Brain microvascular endothelial cell (primary cell): ENCODE results near the gene NAPSA.
A peak's percentile ranks its signal among the peaks of the same experiment; 100 is the strongest.

Experiments
- DNase-seq: peaks from one replicate; pipeline ENCODE4 v3.0.0-alpha.2; 2020
- H3K27ac ChIP-seq: fragments of 250-450 bp; sonication (Bioruptor Pico); 2 replicates; pipeline ENCODE4 v1.5.1; 2020; ENCODE audit warnings: mild to moderate bottlenecking, moderate library complexity
- H3K27me3 ChIP-seq: fragments of 250-450 bp; sonication (Bioruptor Pico); replicated peaks from 2 replicates; pipeline ENCODE4 v1.5.1; 2020; ENCODE audit warnings: mild to moderate bottlenecking
- H3K36me3 ChIP-seq: fragments of 250-450 bp; sonication (Bioruptor Pico); replicated peaks from 2 replicates; pipeline ENCODE4 v1.5.1; 2020; ENCODE audit warnings: mild to moderate bottlenecking
- H3K4me3 ChIP-seq: 2 replicates; pipeline ENCODE4 v1.5.1; 2011; ENCODE audit warnings: low read depth, mild to moderate bottlenecking, control low read depth, low read length, moderate library complexity
- in situ Hi-C: cut with HindIII; loops from 2 replicates; pipeline ENCODE4 v1.10.0; 2017; ENCODE audit warnings: low sequenced_read_pairs, low pct_ligation_motif_present
- TF ChIP-seq, protein P1 (sequence below): IDR thresholded peaks from 2 replicates; pipeline ENCODE4 v1.5.1; 2011; ENCODE audit warnings: low read depth, mild to moderate bottlenecking, moderate library complexity, low read length, control low read depth, inconsistent platforms; ENCODE audit errors: missing control alignments

NAPSA gene

DNA sequence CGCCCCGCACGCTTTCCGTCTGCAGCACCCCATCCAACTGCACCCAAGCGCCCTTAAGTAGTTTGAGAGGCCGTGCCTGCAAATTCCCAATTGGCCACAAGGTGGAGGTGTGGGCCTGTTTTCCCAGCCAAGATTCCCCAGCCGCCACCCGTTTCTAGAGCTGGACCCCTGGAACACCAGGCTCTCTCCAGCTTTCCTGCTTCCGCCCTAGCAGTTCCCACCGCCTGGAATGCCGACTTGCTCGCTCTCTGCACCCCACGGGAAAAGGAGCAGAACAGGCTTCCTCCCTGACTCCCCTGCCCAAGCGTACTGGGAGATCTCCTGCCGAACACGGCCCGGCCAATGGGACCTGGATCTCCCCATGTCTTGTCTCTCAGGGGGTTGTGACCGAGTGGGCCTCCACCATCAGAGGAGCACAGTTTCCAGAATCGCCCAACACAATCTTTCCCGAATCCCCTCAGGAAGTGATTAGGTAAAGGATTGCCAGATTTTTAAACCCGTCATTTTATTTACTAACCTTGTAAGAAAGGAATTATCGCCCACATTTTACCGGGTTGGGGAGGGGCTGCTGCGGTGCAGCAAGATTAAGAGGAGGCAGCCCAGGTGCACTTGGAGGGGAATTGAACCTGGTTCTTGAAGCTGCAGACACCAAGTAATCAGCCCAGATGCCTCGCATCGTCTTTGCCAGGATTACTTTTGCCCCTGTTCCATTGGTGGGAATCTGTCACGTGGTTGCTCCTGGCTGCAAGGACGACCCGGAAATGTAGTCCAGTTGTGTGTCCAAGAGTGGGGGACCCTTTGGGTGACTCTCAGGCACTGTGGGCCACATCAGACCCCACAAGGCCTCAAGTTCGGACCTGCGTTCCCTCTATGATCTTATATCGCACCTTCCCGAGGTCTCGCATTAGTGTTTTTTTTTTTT, 3.5 kb upstream of the NAPSA start:
- Histone ChIP-seq H3K36me3 (no peaks in the 10 kb centered on the region), H3K27ac (peak overlapping the region; percentile 22), H3K4me3 (peak overlapping the region; percentile 75), H3K27me3 (no peaks in the 10 kb centered on the region)
- TF ChIP-seq, protein P1, sequence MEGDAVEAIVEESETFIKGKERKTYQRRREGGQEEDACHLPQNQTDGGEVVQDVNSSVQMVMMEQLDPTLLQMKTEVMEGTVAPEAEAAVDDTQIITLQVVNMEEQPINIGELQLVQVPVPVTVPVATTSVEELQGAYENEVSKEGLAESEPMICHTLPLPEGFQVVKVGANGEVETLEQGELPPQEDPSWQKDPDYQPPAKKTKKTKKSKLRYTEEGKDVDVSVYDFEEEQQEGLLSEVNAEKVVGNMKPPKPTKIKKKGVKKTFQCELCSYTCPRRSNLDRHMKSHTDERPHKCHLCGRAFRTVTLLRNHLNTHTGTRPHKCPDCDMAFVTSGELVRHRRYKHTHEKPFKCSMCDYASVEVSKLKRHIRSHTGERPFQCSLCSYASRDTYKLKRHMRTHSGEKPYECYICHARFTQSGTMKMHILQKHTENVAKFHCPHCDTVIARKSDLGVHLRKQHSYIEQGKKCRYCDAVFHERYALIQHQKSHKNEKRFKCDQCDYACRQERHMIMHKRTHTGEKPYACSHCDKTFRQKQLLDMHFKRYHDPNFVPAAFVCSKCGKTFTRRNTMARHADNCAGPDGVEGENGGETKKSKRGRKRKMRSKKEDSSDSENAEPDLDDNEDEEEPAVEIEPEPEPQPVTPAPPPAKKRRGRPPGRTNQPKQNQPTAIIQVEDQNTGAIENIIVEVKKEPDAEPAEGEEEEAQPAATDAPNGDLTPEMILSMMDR: peak; percentile 84
- in situ Hi-C loops: no loop called here
- peak; percentile 87 for DNase-seq

DNA sequence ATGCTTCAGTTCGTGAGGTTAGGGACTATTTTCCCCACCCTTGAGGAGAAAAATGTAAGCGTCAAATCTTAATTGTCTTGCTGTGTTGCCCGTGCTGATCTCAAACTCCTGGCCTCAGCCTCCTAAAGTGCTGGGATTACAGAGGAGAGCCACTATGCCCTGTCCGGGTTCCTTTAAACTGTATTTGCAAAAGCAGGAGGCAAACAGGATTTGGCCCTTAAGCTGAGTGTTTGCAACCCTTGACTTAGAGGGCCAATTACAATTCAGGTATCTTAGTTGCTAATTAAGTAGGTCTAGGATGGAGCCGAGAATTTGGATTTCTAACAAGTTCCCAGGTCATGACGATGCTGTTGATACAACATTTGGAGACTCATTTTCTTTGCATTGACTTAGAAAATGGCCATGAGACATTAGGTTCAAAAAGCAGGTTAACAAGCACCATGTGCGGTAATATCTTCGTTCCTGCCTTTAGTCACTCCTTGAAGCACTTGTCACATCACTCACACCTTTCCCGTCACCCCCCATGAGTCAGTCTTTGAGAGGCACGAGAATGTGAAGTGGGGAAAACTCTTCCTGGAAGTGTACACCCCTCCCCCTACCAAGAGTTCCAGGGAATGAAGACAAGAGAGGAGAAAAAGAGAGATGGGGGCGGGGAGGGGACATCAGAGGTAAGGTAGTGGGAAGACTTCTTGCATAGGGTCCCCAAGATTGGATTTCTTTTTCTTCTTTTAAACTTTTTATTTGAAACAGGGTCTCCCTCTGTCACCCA, 2.6 kb downstream of the NAPSA start:
- Histone ChIP-seq H3K36me3 (no peaks in the 10 kb centered on the region), H3K27me3 (no peaks in the 10 kb centered on the region), H3K27ac (no peak overlapping the region), H3K4me3 (no peak overlapping the region)
- in situ Hi-C loops: no loop called here
- DNase-seq: no peak
- TF ChIP-seq, protein P1: no peak

DNA sequence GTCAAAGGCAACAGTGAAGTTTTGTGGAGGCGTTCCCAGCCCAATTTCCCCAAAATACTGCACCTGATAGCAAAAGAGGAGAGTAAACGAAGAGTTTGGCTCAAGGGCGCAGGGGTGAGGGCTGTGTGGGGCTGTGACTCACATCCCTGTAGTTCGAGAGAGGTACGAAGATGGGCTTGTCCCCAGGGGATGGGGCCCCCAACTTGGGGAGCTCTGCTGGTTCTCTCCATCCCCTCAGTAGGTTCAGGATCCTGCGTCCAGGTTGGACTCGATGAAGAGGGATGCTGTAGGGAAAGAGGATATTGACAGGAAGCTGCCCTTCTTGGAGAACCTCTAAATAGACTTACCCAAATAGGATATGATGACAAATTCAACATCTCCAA, 3.4 kb downstream of the NAPSA start:
- no peak overlapping the region for H3K27ac ChIP-seq
- in situ Hi-C loops: no loop called here
- TF ChIP-seq, protein P1: no peak
- no peaks in the 10 kb centered on the region for H3K36me3 ChIP-seq
- H3K27me3 ChIP-seq: no peaks in the 10 kb centered on the region
- no peak overlapping the region for H3K4me3 ChIP-seq
- no peak for DNase-seq

DNA sequence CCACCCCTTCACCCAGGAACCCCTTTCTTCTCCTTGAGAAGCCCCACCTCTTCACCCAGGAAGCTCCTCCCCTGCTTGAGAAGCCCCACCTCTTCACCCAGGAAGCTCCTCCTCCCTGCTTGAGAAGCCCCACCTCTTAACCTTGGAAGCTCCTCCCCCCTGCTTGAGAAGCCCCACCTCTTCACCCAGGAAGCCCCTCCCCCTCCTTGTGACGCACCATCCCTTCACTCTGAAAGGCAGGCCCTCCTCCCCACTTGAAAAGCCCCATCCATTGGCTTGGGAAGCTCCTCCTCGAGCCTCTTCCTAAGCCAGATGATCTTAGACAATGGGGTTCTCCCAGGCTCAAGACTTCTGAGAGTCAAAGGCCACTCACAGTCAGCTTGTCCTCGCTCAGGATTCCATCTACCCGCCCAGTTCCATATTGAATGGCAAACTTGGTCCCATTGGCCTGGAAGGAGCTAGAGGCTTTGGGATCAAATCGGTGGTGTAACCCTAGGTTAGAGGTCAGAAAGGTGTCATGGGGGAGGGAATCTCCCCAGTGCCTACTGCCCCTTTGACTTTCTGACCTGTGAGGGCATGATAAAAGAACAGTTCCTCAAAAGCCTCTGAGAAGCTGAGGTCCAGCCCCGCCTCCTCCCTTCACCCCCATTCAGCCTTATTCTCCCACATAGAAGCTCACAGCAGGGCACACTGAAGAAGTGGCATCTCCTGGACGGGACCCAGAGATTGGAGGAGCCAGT, 4.0 kb downstream of the NAPSA start:
- DNase-seq: no peak
- in situ Hi-C loops: no loop called here
- TF ChIP-seq, protein P1: no peak
- Histone ChIP-seq H3K27ac (no peak overlapping the region), H3K4me3 (no peak overlapping the region), H3K36me3 (no peaks in the 10 kb centered on the region), H3K27me3 (no peaks in the 10 kb centered on the region)

DNA sequence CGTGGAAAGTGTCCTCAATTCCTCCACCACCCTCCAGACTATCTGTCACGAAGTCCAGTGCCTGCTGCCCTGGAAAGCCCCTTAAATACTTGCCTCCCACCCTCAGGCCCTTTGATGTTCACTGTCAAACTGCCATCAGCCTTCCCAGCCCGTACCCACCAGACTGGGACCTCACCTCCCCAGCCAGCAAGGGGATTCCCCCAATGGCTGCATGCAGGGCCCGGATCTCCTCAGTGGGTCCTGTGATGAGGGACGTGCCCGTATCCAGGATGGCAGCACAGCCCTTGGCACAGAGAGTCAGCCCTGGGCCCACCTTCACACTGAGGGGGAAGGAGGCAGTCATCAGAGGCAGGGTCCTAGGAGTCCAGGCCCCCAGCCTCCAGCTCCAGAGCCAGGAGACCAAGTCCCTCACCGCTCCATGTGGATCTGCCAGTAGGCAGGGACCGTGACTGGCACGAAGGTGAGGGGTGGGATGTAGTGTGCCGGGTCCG, 6.1 kb downstream of the NAPSA start:
- in situ Hi-C loops: no loop called here
- Histone ChIP-seq H3K27ac (no peak overlapping the region), H3K36me3 (no peaks in the 10 kb centered on the region), H3K4me3 (no peak overlapping the region), H3K27me3 (no peaks in the 10 kb centered on the region)
- no peak for DNase-seq
- TF ChIP-seq, protein P1: no peak
